SHP77 (cell line): ENCODE measurements around the gene MYO3B.

Experiments used
- DNase-seq, 2 experiments: peaks; one replicate each; lab custom pipeline; 2025; lab: John Stamatoyannopoulos, UW

The MYO3B gene

DNA sequence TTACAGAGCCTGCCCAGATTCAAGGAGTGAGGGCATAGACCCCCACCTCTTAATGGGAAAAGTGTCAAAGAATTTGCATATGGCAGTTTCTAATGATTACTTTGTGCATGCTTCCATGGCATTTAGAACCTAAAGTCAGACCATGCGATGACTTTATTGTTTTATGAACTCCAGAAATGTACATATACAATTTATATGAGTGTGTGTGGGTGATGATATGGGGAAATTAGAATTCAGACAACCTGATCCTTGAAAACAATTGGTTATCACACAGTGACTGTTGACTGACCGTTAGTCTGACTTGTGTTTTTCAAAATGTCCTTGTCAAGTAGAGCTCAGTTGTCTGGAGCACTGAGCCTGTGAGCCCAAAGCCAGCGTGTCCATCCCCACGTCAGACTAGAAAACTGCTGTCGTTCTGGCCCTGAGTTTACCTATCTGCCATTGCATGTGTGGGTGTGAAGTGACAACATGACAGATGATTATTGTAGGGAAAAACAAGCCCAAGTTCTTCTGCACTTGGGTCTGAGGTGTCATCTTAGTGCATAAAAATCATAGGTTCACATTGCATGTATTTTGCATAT, 128.4 kb downstream of the MYO3B start:
- DNase-seq: no peak

- DNase-seq: no peak
These were observed 129.1 kb downstream of the MYO3B start for GRCh38 chr2:170307052-170307451.

DNA sequence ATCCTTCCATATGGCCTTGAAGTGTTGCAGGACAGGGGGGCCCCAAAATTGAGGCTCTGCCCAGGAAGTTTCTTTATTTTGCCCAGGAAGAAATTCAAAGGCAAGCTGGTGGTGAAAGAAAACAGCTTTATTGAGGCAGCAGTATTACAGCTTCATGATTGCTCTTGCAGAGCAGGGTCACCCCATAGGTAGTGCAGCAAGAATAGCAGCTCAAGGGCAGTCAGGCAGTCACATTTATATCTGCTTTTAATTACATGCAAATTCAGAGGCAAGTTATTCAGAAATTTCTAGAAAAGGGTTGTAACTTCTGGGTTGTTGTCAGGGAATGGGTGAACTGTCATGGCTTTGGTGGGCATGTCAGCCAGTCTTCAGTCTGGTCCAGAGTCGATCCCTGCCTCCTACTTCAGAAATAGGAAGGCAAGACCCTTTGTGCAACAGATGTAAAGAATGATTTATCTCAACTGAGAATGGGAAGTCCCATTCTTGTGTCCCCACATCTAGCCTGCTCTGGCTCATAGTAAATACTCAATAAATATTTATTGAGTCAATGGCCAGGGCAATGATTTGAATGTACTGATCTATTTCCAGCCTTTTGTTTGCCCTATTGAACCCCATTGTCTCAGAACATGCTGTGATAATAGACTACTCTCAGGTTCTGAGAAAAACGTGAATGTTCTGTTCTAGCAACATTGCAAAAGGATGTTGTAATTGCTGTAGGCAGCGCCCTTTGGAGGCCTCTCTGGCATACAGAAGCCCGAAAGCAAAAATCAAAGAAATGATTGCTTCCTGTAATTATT, 129.8 kb downstream of the MYO3B start:
- DNase-seq: no peak

DNA sequence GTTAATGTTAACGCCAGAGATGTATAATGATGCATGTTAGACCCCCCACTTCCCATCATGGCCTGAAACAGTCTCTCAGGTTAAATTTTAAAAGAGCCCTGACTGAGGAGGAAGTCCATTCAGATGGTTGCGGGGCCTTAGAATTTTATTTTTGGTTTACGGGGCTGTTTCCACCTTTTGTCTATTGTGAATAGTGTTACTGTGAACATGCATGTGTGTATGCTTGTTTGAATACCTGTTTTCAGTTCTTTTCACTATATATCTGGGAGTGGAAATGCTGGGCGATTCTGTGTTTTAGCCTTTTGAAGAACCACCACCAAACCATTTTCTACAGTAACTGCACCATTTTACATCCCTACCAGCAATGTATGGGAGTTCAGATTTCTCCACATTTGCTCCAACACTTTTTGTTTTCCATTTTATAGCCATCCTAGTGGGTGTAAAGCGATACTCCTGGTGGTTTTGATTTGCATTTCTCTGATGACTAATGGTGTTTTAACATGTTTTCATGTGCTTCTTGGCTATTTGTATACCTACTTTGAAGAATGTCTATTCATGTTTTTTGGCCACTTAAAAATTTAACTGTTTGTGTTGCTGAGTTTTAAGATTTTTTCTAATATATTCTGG, 133.0 kb downstream of the MYO3B start:
- DNase-seq: no peak

DNA sequence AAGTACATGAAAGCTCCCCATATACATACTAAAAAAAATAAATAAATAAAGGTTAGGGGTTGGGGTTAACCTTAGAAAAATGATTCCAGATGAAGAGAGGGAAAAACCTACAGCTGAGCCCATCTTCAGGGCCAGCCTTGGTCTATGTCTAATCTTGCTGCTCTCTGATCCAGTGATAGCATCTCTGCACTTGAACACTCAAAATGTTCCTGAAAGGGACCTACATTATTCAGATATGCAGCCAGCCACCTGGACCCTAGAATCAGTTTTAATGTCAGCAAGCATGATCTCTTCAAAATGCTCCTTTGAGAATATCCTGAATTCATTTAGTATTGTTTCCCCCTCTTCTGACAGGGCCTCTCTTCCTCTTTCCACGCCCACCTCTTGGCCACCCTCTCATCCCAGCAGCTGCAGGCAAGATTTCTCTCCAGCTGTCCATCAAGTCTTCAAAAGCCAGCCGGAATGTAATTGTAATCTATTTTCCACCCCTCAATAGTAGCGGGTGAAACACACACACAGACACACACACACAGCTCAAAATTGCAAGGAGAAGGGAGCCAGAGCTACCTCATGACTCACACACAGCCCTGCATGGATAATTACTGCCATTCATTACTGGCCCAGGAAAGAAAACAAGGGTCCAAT, 135.5 kb downstream of the MYO3B start:
- DNase-seq: peak in 1 of 2 experiments; percentile 17

DNA sequence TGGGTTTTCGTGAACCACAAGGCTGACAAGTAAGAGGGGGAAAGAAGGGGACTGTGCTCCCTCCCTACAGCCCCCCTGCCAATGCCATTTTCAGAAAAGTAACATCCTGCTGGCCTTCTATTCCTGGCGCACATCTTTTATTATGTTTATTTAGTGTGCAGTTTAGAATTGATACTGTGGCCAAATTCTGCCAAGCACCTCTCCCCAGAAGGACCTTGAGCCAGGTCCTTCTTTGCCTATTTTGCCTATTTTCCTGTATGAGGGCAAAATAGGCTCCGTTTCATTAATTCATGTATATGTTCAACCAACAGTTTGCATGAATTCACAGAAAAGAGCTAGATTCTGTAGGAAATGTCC, 136.0 kb downstream of the MYO3B start:
- DNase-seq: no peak

DNA sequence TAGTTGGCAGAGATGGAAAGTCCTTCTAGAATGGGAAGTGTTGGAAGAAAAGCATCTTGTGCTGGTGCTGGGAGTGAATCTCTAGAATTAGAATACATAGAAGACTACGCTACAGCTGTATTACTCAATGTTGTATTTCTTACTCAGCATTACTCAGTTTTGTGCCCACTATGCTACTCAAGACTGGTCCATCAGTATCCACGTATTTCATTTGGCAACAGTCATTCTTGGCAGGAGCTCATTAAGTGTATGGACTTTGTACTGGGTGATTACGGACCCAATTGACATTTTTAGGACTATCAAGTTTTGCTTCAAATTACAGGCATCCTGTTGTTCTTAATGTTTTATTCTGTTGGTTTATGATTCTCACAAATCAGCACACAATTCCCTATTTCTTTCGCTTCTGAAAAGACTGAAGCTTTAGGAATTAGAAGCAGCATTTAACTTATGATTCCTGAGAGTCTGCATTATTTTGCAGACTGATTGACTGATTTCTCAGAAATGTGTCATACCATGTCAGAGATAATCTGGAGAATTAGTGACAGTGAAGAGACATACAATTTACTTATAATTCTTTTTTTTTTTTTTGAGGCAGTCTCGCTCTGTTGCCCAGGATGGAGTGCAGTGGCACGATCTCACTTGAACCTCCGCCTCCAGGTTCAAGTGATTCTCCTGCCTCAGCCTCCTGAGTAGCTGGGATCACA, 136.9 kb downstream of the MYO3B start:
- DNase-seq: no peak

DNA sequence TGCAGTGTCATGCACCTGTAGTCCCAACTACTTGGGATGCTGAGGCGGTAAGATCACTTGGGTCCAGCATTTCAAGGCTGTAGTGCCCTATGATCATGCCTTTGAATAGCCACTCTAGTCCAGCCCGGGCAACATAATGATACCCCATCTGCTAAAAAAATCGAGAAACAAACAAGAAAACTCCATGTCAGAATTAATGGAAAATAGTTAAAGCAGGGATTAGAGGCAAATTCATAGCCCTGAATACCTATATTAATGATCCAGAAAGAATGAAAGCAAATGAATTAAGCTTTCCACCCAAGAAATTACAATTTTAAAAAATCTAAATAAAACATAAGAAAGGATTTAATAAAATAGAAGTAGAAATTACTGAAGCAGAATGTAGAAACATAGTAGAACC, 143.0 kb downstream of the MYO3B start:
- DNase-seq: no peak

- DNase-seq: no peak
These were observed 143.6 kb downstream of the MYO3B start for GRCh38 chr2:170321526-170321925.

DNA sequence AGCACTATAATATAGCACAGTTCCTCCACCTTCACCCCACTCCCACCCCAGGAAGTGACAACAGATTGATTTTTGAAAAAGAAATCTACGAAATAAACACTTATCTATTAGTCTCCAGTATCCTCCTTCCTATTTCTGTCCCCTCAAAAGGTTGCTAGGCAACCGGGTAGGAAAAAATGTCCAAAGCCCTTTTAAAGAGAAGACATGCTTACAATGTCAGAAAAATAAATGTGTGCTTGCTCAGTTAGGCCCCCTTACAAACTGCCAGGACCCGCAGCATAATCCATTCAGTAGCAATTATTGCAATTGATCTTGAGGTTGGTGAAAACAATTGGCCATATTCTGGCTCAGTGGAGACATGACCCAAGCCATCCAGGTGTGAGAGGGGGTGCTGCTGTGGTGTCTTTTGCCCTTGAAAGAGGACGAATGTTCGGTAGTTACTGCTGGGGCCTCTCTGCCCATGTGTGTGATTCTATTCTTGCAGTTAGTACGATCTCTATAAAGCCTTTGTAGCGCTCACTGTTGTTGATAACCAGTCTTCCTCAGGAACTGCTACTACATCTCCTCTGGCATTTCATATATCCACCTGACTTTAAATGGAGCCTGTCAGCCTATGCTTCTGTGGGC, 144.3 kb downstream of the MYO3B start:
- DNase-seq: no peak

DNA sequence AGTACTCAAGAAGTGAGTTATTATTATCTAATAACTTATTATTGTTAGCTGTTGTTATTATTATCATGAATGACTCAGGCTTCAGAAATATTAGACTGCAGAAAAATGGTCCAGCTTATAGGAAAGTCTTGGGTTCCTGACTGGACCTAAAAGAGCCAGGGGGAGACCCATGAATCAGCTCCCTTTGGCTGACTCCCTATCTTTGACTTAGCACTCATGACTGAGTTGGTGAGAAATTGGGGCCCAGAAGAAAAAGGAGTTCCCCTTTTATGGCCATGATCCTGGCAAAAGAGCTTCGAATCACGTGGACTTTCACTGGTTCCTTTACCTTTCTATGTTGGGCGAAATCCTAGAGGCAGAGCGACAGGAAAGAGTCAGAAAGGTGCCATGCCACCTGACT, 145.8 kb downstream of the MYO3B start:
- DNase-seq: no peak

DNA sequence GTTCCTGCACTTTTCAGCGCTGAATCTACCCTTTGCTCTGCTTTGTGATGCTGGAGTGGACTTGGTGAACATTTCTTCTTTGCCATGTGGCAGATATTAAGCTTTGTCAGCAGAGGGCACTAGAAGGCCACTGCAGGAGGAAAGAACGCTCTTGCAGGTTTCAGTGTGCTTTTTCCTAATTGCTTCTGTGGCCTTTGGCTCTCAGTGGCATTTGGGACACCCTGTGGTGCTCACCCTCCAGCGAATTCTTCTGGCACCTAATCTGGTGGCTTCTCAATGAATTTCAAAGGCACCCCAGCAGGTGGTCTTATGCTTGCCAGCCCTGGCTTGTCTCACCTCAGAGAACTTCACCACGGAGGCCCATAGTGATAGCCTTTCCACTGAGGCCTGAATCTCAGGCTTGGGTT, 146.7 kb downstream of the MYO3B start:
- peak; percentile 13 to 16 for DNase-seq

- no peak for DNase-seq
These were observed 152.9 kb downstream of the MYO3B start for GRCh38 chr2:170330881-170331280.

DNA sequence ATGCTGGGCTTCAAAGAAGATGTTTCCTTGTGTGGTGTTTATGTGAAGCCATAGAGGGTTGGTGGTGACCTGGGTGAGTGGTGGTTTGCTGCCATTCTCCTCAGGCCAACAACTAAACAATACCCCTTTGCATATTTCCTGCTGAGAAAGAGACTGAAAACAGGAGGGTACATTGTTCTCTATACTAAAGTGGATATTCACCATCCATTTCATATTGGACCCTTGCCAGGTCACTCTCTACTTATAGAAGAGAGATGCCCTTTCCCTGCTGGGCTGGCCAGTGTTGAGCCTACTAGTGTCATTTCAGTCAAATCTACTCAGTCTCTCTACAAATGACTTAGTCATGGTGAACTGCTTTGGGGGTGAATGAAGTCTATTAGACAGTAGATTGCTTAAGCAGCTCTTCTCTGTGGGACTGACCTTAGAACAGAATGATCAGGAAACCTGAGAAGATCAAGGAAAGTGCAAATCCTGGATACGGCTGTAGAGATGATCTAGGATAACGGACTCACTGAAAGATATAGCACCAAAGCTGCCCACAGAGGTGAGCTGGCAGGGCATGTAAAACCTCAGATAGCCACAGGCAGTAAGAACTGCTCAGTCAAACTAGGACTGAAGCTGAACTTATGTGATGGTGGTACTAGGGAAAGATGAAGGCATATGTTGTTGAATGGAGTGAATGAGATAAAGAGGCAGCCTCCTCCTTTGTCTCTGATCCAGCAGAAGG, 154.9 kb downstream of the MYO3B start:
- no peak for DNase-seq

GRCh38 chr2:170335351-170335750, 157.4 kb downstream of the MYO3B start:
- DNase-seq: no peak

DNA sequence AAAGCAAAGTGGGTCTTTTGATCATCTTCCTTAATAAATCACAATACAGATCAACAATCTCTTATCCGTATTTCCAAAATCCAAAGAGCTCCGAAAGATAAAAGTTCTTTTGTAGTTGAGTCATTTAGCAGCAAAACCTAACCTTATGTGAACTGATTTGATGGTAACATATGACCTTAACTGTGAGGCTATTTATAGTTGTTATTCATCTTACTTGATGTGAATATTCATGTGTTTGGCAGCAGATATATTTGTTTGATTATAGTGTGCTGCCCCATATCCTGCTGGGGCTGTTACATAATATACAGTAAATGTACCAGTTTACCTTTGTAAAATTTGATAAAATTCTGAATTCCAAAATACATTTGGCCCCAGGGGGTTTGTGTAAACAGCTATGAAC, 158.5 kb downstream of the MYO3B start:
- no peak for DNase-seq

GRCh38 chr2:170336916-170337315, 159.0 kb downstream of the MYO3B start:
- no peak for DNase-seq

GRCh38 chr2:170339322-170339721, 161.4 kb downstream of the MYO3B start:
- no peak for DNase-seq

GRCh38 chr2:170339750-170340692, 162.1 kb downstream of the MYO3B start:
- DNase-seq: no peak

- no peak for DNase-seq
These were observed 162.7 kb downstream of the MYO3B start for GRCh38 chr2:170340693-170341068.
